ENCODE results near the gene SSUH2. TPM values are rescaled to one million over a fixed set of nuclear protein-coding genes. Genes with fewer than 3 reads are reported as not detected.

SSUH2 gene
- total RNA-seq, 4 donors from 2014 or later, result 0.62 TPM; not detected in 3

DNA sequence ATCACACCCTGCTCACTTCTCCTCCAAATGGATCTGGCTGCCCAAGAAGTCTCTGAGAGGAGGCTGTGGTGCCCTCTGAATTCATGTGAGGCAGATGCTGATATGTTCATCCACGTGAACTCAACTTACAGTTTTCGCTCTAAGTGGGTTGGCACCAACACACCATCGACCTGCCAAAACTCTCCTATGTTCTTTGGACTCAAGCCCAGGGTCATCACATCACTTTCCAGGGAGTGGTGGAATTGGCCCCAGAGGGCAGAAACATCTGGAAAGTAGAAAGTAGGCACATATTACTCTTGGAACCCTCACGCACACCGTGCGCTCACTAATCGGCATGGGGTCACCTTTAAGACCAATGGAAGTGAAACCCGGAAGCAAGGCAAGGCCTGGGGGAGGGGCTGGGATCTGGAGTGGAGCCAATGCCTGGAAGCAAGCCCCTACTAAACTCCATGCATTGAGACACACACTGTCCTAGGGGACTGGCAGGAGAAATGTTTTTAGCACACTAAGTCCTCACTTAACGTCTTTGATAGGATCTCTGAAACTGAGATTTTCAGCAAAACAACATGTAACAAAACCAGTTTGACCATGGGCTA is 41.4 kb downstream of the SSUH2 start:
- Histone ChIP-seq H3K27me3 (no peaks in the 10 kb centered on the region), H3K36me3 (no peaks in the 10 kb centered on the region), H3K4me3 (no peak overlapping the region), H3K4me1 (peaks cover 33% of the 10 kb centered on the region), H3K9me3 (no peaks in the 10 kb centered on the region), H3K27ac (no peak overlapping the region)
- DNase-seq (ENCODE audit: low spot score in 2 of 2), result no peak
- 35% methylated on average over 9 of the region's 9 CpGs for WGBS
- no peak for TF ChIP-seq EP300 (IDR thresholded peaks at IDR 0.05)
- TF ChIP-seq POLR2AphosphoS5 (IDR thresholded peaks at IDR 0.05), result no peak
- TF ChIP-seq POLR2A (IDR thresholded peaks at IDR 0.05), result no peak
- TF ChIP-seq, protein P1, sequence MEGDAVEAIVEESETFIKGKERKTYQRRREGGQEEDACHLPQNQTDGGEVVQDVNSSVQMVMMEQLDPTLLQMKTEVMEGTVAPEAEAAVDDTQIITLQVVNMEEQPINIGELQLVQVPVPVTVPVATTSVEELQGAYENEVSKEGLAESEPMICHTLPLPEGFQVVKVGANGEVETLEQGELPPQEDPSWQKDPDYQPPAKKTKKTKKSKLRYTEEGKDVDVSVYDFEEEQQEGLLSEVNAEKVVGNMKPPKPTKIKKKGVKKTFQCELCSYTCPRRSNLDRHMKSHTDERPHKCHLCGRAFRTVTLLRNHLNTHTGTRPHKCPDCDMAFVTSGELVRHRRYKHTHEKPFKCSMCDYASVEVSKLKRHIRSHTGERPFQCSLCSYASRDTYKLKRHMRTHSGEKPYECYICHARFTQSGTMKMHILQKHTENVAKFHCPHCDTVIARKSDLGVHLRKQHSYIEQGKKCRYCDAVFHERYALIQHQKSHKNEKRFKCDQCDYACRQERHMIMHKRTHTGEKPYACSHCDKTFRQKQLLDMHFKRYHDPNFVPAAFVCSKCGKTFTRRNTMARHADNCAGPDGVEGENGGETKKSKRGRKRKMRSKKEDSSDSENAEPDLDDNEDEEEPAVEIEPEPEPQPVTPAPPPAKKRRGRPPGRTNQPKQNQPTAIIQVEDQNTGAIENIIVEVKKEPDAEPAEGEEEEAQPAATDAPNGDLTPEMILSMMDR (IDR thresholded peaks at IDR 0.05), result no peak

DNA sequence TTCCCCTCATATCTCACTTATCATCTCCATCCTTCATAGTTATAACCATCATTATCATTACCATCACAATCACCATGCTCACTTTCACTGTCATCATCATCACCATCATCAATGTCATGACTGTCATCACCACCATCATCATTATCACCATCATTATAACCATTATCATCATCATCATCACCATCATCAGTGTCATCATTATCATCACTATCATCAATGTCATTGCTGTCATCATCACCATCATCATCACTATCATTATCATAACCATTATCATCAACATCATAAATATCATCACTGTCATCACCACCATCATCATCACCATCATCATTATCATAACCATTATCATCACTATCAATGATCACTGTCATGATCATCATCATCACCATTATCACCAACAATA is 44.1 kb downstream of the SSUH2 start:
- Histone ChIP-seq H3K4me1 (peaks cover 23% of the 10 kb centered on the region), H3K4me3 (no peak overlapping the region), H3K36me3 (no peaks in the 10 kb centered on the region), H3K9me3 (no peaks in the 10 kb centered on the region), H3K27ac (no peak overlapping the region), H3K27me3 (no peaks in the 10 kb centered on the region)
- no peak for TF ChIP-seq EP300 (IDR thresholded peaks at IDR 0.05)
- TF ChIP-seq POLR2A (IDR thresholded peaks at IDR 0.05), result no peak
- TF ChIP-seq, protein P1 (IDR thresholded peaks at IDR 0.05), result no peak
- TF ChIP-seq POLR2AphosphoS5 (IDR thresholded peaks at IDR 0.05), result no peak
- no peak for DNase-seq (ENCODE audit: low spot score in 2 of 2)

GRCh38 chr3:8599146-8599545 is 45.5 kb downstream of the SSUH2 start:
- H3K36me3 ChIP-seq, result no peaks in the 10 kb centered on the region
- no peak for DNase-seq (ENCODE audit: low spot score in 2 of 2)
- no peak overlapping the region for H3K27ac ChIP-seq
- TF ChIP-seq POLR2AphosphoS5 (IDR thresholded peaks at IDR 0.05) (no peak), POLR2A (IDR thresholded peaks at IDR 0.05) (no peak), EP300 (IDR thresholded peaks at IDR 0.05) (no peak)
- TF ChIP-seq, protein P1 (IDR thresholded peaks at IDR 0.05), result no peak
- H3K4me3 ChIP-seq, result no peak overlapping the region
- peaks cover 23% of the 10 kb centered on the region for H3K4me1 ChIP-seq
- WGBS, result 80% methylated on average over 3 of the region's 3 CpGs
- H3K9me3 ChIP-seq, result no peaks in the 10 kb centered on the region
- H3K27me3 ChIP-seq, result no peaks in the 10 kb centered on the region

DNA sequence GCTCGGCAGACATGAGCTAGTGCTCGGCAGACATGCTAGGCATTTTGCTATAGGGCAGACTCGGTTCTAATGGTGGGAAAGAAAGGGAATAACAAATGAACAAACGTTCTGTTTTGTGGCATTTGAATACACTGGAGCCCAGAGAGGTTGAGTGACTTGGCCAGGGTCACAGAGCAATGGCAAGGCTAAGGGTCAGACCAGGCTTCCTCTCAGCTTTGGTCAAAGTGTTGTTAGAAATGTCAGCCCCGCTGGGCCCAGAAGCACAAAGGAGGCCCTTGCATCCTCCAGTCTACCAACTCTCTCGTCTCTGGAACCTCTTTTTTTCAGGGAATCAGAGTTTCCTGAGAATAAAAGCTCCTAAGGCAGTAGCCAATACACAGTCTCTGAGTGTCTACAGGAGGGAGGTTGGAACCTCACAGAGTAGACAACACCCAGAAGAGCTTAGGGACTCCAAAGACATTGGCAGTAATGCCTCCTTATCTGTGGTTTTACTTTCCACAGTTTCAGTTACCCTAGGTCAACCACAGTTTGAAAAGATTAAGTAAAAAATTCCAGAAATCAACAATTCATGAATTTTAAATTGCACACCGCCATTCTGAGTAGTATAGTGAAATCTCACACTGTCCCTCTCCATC is 47.3 kb downstream of the SSUH2 start:
- Histone ChIP-seq H3K27me3 (no peaks in the 10 kb centered on the region), H3K36me3 (no peaks in the 10 kb centered on the region), H3K9me3 (no peaks in the 10 kb centered on the region), H3K4me1 (peaks cover 11% of the 10 kb centered on the region), H3K27ac (peak overlapping the region; percentile 6), H3K4me3 (no peak overlapping the region)
- TF ChIP-seq POLR2A (IDR thresholded peaks at IDR 0.05) (no peak), POLR2AphosphoS5 (IDR thresholded peaks at IDR 0.05) (no peak), EP300 (IDR thresholded peaks at IDR 0.05) (no peak)
- TF ChIP-seq, protein P1 (IDR thresholded peaks at IDR 0.05), result no peak
- DNase-seq (ENCODE audit: low spot score in 2 of 2), result no peak
- WGBS, result 66% methylated on average over 7 of the region's 7 CpGs

DNA sequence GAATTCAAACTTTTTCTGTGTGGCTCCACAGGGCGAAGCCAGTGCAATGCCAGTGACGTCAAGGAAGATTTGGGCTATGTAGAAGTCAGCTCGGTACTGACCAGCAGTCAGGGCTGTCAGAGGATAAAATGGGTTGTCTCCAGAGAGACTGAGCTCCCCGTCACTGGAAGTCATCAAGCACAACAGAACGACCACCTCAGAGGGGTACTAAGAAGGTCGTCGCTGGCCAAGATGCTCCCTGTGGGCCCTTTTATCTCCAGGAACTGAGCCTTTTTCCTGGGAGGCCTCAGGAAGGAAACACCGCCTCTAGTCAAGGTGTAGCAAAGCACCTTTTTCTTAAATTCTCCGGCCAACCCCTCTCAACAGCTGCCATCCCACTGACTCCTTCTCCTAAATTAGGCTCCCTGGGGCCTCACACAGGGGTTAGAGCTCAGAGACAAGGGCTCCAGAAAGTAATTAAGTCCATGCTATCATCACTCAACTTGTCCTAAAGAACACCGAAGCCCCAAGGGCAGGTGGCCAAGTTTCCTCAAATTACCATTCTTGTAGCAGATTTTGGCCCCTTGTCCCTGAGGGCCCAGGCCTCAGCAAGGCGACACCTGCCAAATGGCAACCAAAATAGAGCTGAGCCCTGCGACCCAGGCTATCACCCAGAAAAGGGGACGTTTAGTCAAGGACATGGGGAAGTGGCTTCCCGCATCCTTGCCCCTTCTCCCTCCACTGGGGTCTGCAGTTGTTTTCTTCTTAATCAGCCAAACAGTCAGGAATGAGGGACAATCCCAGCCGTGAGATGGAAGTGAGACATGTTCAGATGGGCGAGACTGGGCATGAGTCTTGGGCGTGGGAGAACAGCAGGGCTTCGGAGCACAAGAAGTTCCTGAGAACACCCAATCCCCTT is 48.0 kb downstream of the SSUH2 start:
- Histone ChIP-seq H3K4me1 (peaks cover 11% of the 10 kb centered on the region), H3K27ac (peak overlapping the region; percentile 6), H3K36me3 (no peaks in the 10 kb centered on the region), H3K27me3 (no peaks in the 10 kb centered on the region), H3K4me3 (no peak overlapping the region), H3K9me3 (no peaks in the 10 kb centered on the region)
- TF ChIP-seq EP300 (IDR thresholded peaks at IDR 0.05), result no peak
- no peak for TF ChIP-seq POLR2AphosphoS5 (IDR thresholded peaks at IDR 0.05)
- TF ChIP-seq, protein P1 (IDR thresholded peaks at IDR 0.05), result no peak
- no peak for TF ChIP-seq POLR2A (IDR thresholded peaks at IDR 0.05)
- DNase-seq (ENCODE audit: low spot score in 2 of 2), result no peak
- WGBS, result 74% methylated on average over 18 of the region's 18 CpGs

Measured in suprapubic skin (tissue), 4 donors.